Neuron (in vitro differentiated cells): ENCODE measurements around the gene NTRK3.

Experiments
- H2AFZ ChIP-seq: one replicate; pipeline ENCODE4 v1.6.1; 2013; ENCODE audit warnings: low read depth, mild to moderate bottlenecking, inconsistent platforms, low read length, moderate library complexity
- H3K27me3 ChIP-seq: one replicate; pipeline ENCODE4 v1.6.1; 2013; ENCODE audit warnings: low read length; ENCODE audit not compliant: insufficient read depth
- H3K36me3 ChIP-seq: one replicate; pipeline ENCODE4 v1.6.1; 2013; ENCODE audit warnings: low read length; ENCODE audit not compliant: insufficient read depth
- H3K4me1 ChIP-seq: one replicate; pipeline ENCODE4 v1.6.1; 2013; ENCODE audit warnings: low read length; ENCODE audit not compliant: insufficient read depth
- H3K4me3 ChIP-seq: 2 replicates; pipeline ENCODE4 v1.5.1; 2013; ENCODE audit warnings: mild to moderate bottlenecking, low read length, moderate library complexity
- H3K9me3 ChIP-seq: one replicate; pipeline ENCODE4 v1.6.1; 2013; ENCODE audit warnings: low read length

NTRK3 gene

DNA sequence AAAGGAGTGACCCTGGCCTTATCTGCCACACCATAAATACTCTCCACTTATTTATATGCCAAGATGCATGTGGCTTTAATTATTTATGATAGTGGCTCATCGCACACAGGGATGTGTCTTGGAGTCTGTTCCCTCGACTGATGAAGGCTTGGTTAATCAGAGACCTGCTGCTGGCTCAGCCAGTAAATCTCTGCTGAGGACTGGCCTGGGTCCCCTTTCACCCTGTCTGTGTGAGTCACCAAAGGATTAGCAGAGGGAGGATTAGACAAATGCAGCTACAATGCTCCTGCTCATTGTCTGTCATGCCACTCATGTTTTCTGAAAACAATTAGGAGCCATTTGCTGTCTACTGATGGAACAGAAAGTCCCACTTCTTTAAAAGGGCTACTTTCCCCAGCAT, 226.8 kb downstream of the NTRK3 start:
- Histone ChIP-seq H3K4me3 (no peak overlapping the region), H2AFZ (no peak overlapping the region), H3K4me1 (no peaks in the 10 kb centered on the region), H3K27me3 (no peaks in the 10 kb centered on the region), H3K36me3 (no peaks in the 10 kb centered on the region), H3K9me3 (no peaks in the 10 kb centered on the region)

DNA sequence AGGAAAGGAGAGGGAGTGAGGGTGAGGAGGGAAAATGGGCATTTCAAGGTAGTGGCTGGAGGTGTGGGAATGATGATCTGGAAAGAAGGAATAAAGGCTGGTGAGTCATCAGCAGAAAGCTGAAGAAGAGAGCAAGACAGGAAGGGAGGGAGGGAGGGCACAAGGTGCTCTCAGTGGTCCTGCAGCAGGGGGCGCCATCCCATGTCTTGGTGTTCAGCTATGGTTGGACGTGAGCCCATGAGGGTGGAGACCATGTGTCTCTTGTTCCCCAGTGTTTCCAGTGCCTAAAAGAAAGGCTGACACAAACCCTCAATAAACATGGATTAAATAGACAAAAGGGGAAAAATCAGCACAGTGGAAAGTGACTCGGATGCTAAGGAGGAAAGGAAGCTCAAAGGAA, 228.5 kb downstream of the NTRK3 start:
- Histone ChIP-seq H2AFZ (no peak overlapping the region), H3K36me3 (no peaks in the 10 kb centered on the region), H3K9me3 (no peaks in the 10 kb centered on the region), H3K4me3 (no peak overlapping the region), H3K4me1 (peaks cover 2% of the 10 kb centered on the region), H3K27me3 (no peaks in the 10 kb centered on the region)

- Histone ChIP-seq H3K27me3 (no peaks in the 10 kb centered on the region), H2AFZ (no peak overlapping the region), H3K4me1 (peaks cover 2% of the 10 kb centered on the region), H3K36me3 (no peaks in the 10 kb centered on the region), H3K9me3 (no peaks in the 10 kb centered on the region), H3K4me3 (no peak overlapping the region)
These were observed 232.6 kb downstream of the NTRK3 start for GRCh38 chr15:88023914-88024313.

- peaks cover 2% of the 10 kb centered on the region for H3K4me1 ChIP-seq
- H3K27me3 ChIP-seq, result no peaks in the 10 kb centered on the region
- no peak overlapping the region for H2AFZ ChIP-seq
- no peaks in the 10 kb centered on the region for H3K36me3 ChIP-seq
- no peak overlapping the region for H3K4me3 ChIP-seq
- H3K9me3 ChIP-seq, result no peaks in the 10 kb centered on the region
These were observed 233.8 kb downstream of the NTRK3 start for GRCh38 chr15:88022716-88023115.

DNA sequence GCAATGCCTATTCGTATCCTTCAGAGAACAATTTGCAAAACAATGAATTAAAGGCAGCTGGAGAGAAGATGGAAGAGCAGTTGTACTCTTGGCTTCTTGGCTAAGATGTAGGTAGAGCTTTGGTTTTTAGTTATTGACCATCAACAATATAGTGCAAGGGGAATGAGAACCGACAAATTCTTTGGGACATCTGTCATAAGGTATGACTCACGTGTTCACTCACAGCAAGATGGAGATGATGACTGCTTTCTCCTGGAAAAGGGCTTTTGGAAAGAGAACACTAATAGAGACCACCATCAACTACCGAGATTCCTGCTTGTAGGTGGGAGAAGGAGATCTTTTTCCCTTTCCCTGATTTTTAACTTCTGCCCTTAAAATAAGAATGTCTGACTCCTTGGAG, 234.9 kb downstream of the NTRK3 start:
- Histone ChIP-seq H2AFZ (no peak overlapping the region), H3K27me3 (no peaks in the 10 kb centered on the region), H3K9me3 (no peaks in the 10 kb centered on the region), H3K4me3 (no peak overlapping the region), H3K4me1 (peaks cover 2% of the 10 kb centered on the region), H3K36me3 (no peaks in the 10 kb centered on the region)

- Histone ChIP-seq H2AFZ (no peak overlapping the region), H3K9me3 (no peaks in the 10 kb centered on the region), H3K4me1 (peaks cover 2% of the 10 kb centered on the region), H3K36me3 (no peaks in the 10 kb centered on the region), H3K4me3 (no peak overlapping the region), H3K27me3 (no peaks in the 10 kb centered on the region)
These were observed 235.7 kb downstream of the NTRK3 start for GRCh38 chr15:88020806-88021205.

DNA sequence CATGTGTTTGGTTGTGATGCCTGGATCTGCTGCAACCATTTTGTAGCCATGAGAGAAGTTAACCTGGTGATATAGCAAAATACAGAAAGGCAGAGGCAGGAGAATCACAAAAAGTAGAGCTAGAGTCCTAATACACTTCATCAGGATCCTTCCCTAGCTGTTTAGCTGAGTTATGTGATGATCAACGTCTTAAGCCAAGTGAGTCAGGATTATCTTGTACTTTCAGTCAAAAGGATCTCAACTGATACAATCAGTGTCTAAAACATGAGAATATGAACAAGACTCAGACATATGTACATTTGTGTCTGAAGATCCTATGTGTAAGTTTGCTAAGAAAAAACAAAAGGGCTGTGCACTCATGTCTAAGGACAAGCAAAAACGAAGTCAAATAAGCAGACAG, 236.9 kb downstream of the NTRK3 start:
- no peaks in the 10 kb centered on the region for H3K36me3 ChIP-seq
- no peak overlapping the region for H3K4me3 ChIP-seq
- no peak overlapping the region for H2AFZ ChIP-seq
- no peaks in the 10 kb centered on the region for H3K27me3 ChIP-seq
- H3K4me1 ChIP-seq, result peaks cover 2% of the 10 kb centered on the region
- H3K9me3 ChIP-seq, result no peaks in the 10 kb centered on the region

GRCh38 chr15:88018869-88019641, 237.5 kb downstream of the NTRK3 start:
- Histone ChIP-seq H3K27me3 (no peaks in the 10 kb centered on the region), H3K4me3 (no peak overlapping the region), H3K4me1 (peaks cover 2% of the 10 kb centered on the region), H3K36me3 (no peaks in the 10 kb centered on the region), H2AFZ (no peak overlapping the region), H3K9me3 (no peaks in the 10 kb centered on the region)

- H3K4me1 ChIP-seq, result no peaks in the 10 kb centered on the region
- H3K27me3 ChIP-seq, result no peaks in the 10 kb centered on the region
- no peaks in the 10 kb centered on the region for H3K36me3 ChIP-seq
- H3K4me3 ChIP-seq, result no peak overlapping the region
- no peak overlapping the region for H2AFZ ChIP-seq
- no peaks in the 10 kb centered on the region for H3K9me3 ChIP-seq
These were observed 238.8 kb downstream of the NTRK3 start for GRCh38 chr15:88017753-88018152.

DNA sequence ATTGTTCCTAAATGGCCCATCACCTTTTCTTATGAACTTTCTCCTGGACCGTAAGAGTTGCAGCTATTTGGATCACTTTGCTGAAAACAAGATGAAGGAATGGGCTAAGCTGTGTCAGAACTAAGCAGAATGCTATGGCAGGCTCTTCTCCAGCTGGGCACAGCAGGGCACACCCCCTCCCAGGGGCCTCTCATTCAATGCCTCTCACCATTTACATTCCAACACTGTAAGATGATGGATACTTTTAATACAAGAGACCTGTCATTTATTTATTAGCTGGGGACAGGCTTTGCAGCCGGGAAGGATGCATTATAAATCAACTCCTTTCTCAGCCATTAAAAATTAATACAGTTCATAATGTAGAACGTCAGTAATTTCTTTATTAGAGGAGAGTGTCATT, 240.1 kb downstream of the NTRK3 start:
- Histone ChIP-seq H3K4me3 (no peak overlapping the region), H3K27me3 (no peaks in the 10 kb centered on the region), H2AFZ (no peak overlapping the region), H3K9me3 (no peaks in the 10 kb centered on the region), H3K4me1 (no peaks in the 10 kb centered on the region), H3K36me3 (no peaks in the 10 kb centered on the region)

DNA sequence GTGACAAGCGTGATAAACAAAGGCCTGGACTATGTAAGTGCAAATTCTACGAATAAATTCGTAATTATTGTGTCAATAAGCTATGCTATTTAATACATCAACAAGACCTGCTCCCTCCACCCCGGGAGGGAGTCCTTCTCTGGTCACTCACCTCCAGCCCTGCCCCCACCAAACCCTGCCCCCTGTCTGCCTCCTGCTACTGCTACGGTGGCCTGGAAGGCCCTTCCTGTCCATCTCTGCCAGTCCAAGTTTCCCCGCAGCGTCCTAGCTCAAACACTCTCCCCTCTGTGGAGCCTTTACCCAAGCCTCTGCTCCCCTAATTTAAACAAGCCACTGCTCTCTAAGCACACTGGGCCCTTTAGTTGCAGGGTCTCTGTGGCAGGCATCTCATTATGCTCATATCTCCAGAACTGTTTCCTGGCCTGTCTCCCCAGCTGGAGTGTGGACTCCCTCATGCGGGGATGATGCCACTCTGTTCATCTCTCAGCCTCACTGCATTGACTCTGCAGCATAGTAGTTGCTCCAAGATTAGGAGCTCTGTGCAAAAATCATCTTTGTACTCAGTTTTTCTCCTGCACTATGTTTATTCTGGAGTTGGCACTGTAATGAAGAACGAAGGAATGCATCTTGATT, 241.2 kb downstream of the NTRK3 start:
- Histone ChIP-seq H3K4me3 (no peak overlapping the region), H3K27me3 (no peaks in the 10 kb centered on the region), H3K4me1 (no peaks in the 10 kb centered on the region), H2AFZ (no peak overlapping the region), H3K9me3 (no peaks in the 10 kb centered on the region), H3K36me3 (no peaks in the 10 kb centered on the region)

DNA sequence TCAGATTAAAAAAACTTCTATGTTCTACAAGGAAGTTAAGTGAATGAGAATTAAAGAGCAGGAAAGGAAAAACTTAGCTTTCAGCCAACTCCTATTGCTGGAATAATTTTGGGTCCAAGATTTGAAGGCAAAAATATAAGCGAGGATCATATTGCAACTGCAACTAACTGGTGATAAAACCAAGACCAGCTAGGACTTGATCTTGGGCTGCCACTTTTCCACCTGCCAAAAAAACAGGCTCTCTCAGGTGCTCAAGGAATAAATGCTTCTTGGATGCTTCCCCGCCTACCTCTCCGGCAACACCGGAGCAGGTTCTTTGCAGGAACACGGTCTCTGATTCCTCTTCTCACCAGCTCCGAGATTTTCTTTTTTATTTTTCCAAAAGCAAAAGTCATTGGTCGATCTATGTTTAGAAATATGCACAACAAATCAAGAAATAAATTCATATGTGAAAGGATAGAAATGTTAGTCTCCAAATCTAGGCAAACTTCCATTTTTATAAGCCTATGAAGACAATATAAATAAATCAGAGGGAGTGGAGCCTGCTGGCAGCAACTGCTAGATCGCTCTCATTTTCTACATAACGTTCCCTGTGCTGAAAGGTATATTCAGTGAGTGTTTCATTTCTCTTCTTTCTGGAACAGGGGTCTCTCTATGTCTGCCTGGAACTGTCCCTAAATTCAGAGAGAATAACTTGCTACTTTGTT, 241.9 kb downstream of the NTRK3 start:
- Histone ChIP-seq H3K27me3 (no peaks in the 10 kb centered on the region), H3K36me3 (no peaks in the 10 kb centered on the region), H3K9me3 (no peaks in the 10 kb centered on the region), H2AFZ (no peak overlapping the region), H3K4me3 (no peak overlapping the region), H3K4me1 (no peaks in the 10 kb centered on the region)

DNA sequence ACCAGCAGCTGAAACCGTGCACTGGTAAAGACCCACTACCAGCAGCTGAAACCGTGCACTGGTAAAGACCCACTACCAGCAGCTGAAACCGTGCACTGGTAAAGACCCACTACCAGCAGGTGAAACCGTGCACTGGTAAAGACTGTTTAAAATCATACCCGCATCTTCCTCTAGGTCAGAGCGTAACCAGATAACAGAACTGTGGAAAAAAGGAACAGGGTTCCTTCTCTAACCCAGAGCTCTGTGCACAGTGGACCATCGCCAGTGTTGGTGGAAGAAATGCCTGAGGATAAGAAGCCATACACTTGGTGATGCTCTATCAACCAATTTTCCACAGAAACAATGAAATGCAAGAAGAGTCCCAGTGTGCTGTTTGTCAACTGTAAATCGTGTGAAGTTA, 243.4 kb downstream of the NTRK3 start:
- Histone ChIP-seq H3K4me3 (no peak overlapping the region), H3K36me3 (no peaks in the 10 kb centered on the region), H3K9me3 (no peaks in the 10 kb centered on the region), H3K4me1 (no peaks in the 10 kb centered on the region), H2AFZ (no peak overlapping the region), H3K27me3 (no peaks in the 10 kb centered on the region)
